GM15510 (cell line): Measurements from ENCODE around the gene PFKFB2.

Source experiments
- POLR2A ChIP-seq: IDR thresholded peaks from 3 replicates; pipeline ENCODE4 v1.6.1; 2011; ENCODE audit warnings: borderline replicate concordance; ENCODE audit not compliant: insufficient read length; ENCODE audit errors: extremely low read depth

Gene PFKFB2

GRCh38 chr1:207019161-207019560, 33.9 kb upstream of the PFKFB2 start:
- no peak for TF ChIP-seq POLR2A

GRCh38 chr1:207019661-207020060, 33.4 kb upstream of the PFKFB2 start:
- no peak for TF ChIP-seq POLR2A

- TF ChIP-seq POLR2A: no peak
Measured at GRCh38 chr1:207020065-207020708, 32.9 kb upstream of the PFKFB2 start.

GRCh38 chr1:207020709-207021107, 32.4 kb upstream of the PFKFB2 start:
- TF ChIP-seq POLR2A: no peak

GRCh38 chr1:207021139-207021861, 31.8 kb upstream of the PFKFB2 start:
- TF ChIP-seq POLR2A: no peak

- no peak for TF ChIP-seq POLR2A
Measured at GRCh38 chr1:207021876-207022596, 31.0 kb upstream of the PFKFB2 start.

- no peak for TF ChIP-seq POLR2A
Measured at GRCh38 chr1:207022996-207023679, 29.9 kb upstream of the PFKFB2 start.

- TF ChIP-seq POLR2A: no peak
Measured at GRCh38 chr1:207024202-207025145, 28.6 kb upstream of the PFKFB2 start.

- no peak for TF ChIP-seq POLR2A
Measured at GRCh38 chr1:207025146-207025880, 27.8 kb upstream of the PFKFB2 start.

- TF ChIP-seq POLR2A: no peak
Measured at GRCh38 chr1:207026104-207026534, 27.0 kb upstream of the PFKFB2 start.

- no peak for TF ChIP-seq POLR2A
Measured at GRCh38 chr1:207027206-207027777, 25.8 kb upstream of the PFKFB2 start.

GRCh38 chr1:207027921-207028320, 25.2 kb upstream of the PFKFB2 start:
- no peak for TF ChIP-seq POLR2A
